Heart right ventricle (tissue), 16 donors: ENCODE results near the gene MEX3A. TPM values are rescaled to one million over a fixed set of nuclear protein-coding genes. Genes with fewer than 3 reads are reported as not detected.

Experiments used
- ATAC-seq, 8 donors: fragments of 200-7000 bp; cut with Tn5 transposase; one replicate each; pipeline ENCODE4 v1.9.1; 2020; ENCODE audit warnings: mild to moderate bottlenecking in 8 of 8, moderate library complexity in 8 of 8, moderate number of reproducible peaks in 1 of 8
- DNase-seq, 2 donors: peaks; one replicate each; pipeline ENCODE4 v3.0.0-alpha.2; 2020
- H3K27ac ChIP-seq, 10 donors: fragments of 200-600 bp; sonication (generic) in 2 of 10; one replicate each; pipeline versions ENCODE4 v1.5.0 to v1.8.0; 2020 to 2022; ENCODE audit warnings: mild to moderate bottlenecking in 3 of 10
- H3K27me3 ChIP-seq, 7 donors: fragments of 200-600 bp; one replicate each; pipeline ENCODE4 v1.8.0; 2021 to 2022; ENCODE audit warnings: mild to moderate bottlenecking in 2 of 7
- H3K36me3 ChIP-seq, 9 donors: fragments of 200-600 bp; sonication (generic) in 1 of 9; one replicate each; pipeline versions ENCODE4 v1.5.0 to v1.8.0; 2020 to 2022; ENCODE audit warnings: mild to moderate bottlenecking in 2 of 9
- H3K4me1 ChIP-seq, 9 donors: fragments of 200-600 bp; sonication (generic) in 1 of 9; one replicate each; pipeline versions ENCODE4 v1.5.0 to v1.8.0; 2020 to 2022; ENCODE audit warnings: mild to moderate bottlenecking in 4 of 9
- H3K4me3 ChIP-seq, 10 donors: fragments of 200-600 bp; sonication (generic) in 2 of 10; one replicate each; pipeline versions ENCODE4 v1.5.0 to v1.8.0; 2020 to 2022; ENCODE audit warnings: mild to moderate bottlenecking in 7 of 10, moderate library complexity in 2 of 10
- H3K9me3 ChIP-seq, 11 donors: fragments of 200-600 bp in 10 of 11; sonication (generic) in 2 of 11; one replicate each; pipeline versions ENCODE4 v1.5.0 to v1.8.0; 2013 to 2022; ENCODE audit warnings: mild to moderate bottlenecking in 2 of 11, control low read depth in 1 of 11, moderate library complexity in 1 of 11
- WGBS, 2 donors: extraction: QIAGEN DNeasy Blood & Tissue Kit; methylation state at CpG; one replicate each; pipeline ENCODE4 v1.1.7; 2013; ENCODE audit warnings: inconsistent platforms in 1 of 2; 5-methylcytosine and 5-hydroxymethylcytosine counted together
- intact Hi-C, 10 donors: fragments of 100-400 bp; cut with DNase I; formaldehyde crosslinking; loops; one replicate each; pipeline versions ENCODE4 v1.11.1 to v1.14.2; 2022
- polyA plus RNA-seq, 2 donors: library from polyadenylated mRNA; stranded (reverse); fragments of 200-250 nt; gene quantifications; one replicate each; pipeline ENCODE4 v1.2.3, GENCODE V29; 2013
- total RNA-seq, 10 donors: library from RNA; stranded (reverse); fragmentation: NEBNext Ultra II Directional in 3 of 10; extraction: Animal tissue kit (Norgen Biotek cat#: 25700) in 3 of 10; gene quantifications; one replicate each; pipeline versions ENCODE4 v1.2.1 to v1.2.4, GENCODE V29; 2021 to 2023
- TF ChIP-seq, protein P1 (sequence below), 9 donors: fragments of 200-600 bp; sonication (generic) in 2 of 9; IDR thresholded peaks; one replicate each; pipeline versions ENCODE4 v1.5.0 to v1.8.0; 2021 to 2022; ENCODE audit warnings: antibody characterized with exemption in 9 of 9, mild to moderate bottlenecking in 5 of 9, moderate library complexity in 1 of 9
- donor health status: Arrhythmogenic right ventricular cardiomyopathy.
- donor health status: ischemic (EF 13 %, LVEDD 7.1; RV severe dilation, severe dysfunction).
- donor health status: healthy with polysubstance abuse.
- donor health status: DM: no; HTN: yes; CAD: no.
- donor health status: DM: no; HTN: no; CAD: no.
- donor health status: ischemic (EF 25% LVEDD 6.9; RV normal size, moderate dysfunction).
- donor health status: ischemic (EF 25% LVEDD 5.7; RV mildly dilated, moderate dysfunction).
- donor health status: healthy.
- donor health status: DM: yes; HTN: yes; CAD: no.
- donor health status: Ischemic cardiomyopathy.
- donor health status: ischemic (EF 35%, LVEDD 5.7; RV mildly dilated, moderate dysfunction).
- donor health status: nonischemic (EF 11% LVEDD 7.7; RV severe dilation, severe dysfunction).
- donor health status: DM: yes; HTN: yes; CAD: no.
- donor health status: PGD.
- donor health status: ischemic (EF 29% LVEDD 5.4; RV normal size, mild dysfunction).
- donor health status: nonischemic (EF 23%, LVEDD 6.1; RV moderate dilation, normal function).

Gene MEX3A
- total and polyA plus RNA-seq, 12 donors, result 0.09 to 0.31 (median 0.19) TPM

DNA sequence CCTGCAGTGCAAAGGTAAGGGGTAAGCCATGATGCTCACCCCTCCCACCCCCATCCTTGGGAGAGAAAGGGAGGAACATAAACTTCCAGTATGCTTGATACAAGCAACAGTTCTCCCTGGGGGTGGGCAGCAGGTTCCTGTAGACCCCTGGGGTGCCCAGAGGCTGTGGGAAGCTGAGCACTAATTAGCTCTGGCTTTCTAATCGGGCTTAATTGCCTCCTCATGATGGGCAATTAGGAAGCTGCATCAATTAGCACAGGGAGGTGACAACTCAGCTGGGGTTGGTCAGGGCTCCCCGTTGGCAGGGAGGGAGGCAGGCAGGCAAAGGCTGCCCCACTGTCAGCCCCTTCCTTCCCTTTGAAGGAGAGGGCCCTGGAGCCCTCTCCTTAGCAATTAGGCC is 16.5 kb upstream of the MEX3A start:
- no peaks in the 10 kb centered on the region for H3K36me3 ChIP-seq
- intact Hi-C loops, result loop anchor here in 1 of 10 donors (5.0 kb wide), 1 partner anchor 34 kb away; no protein-coding TSS in a partner anchor
- peaks cover 35 to 63% (median 54%) of the 10 kb centered on the region in 9 donors for H3K4me1 ChIP-seq
- H3K4me3 ChIP-seq, result no peak overlapping the region
- TF ChIP-seq, protein P1, sequence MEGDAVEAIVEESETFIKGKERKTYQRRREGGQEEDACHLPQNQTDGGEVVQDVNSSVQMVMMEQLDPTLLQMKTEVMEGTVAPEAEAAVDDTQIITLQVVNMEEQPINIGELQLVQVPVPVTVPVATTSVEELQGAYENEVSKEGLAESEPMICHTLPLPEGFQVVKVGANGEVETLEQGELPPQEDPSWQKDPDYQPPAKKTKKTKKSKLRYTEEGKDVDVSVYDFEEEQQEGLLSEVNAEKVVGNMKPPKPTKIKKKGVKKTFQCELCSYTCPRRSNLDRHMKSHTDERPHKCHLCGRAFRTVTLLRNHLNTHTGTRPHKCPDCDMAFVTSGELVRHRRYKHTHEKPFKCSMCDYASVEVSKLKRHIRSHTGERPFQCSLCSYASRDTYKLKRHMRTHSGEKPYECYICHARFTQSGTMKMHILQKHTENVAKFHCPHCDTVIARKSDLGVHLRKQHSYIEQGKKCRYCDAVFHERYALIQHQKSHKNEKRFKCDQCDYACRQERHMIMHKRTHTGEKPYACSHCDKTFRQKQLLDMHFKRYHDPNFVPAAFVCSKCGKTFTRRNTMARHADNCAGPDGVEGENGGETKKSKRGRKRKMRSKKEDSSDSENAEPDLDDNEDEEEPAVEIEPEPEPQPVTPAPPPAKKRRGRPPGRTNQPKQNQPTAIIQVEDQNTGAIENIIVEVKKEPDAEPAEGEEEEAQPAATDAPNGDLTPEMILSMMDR (IDR thresholded peaks at IDR 0.05), result no peak
- ATAC-seq, result no peak
- no peaks in the 10 kb centered on the region for H3K9me3 ChIP-seq
- DNase-seq, result no peak
- no peak overlapping the region for H3K27ac ChIP-seq
- no peaks in the 10 kb centered on the region for H3K27me3 ChIP-seq
- WGBS, 2 donors, result 80 to 95% methylated on average over 2 of the region's 2 CpGs

DNA sequence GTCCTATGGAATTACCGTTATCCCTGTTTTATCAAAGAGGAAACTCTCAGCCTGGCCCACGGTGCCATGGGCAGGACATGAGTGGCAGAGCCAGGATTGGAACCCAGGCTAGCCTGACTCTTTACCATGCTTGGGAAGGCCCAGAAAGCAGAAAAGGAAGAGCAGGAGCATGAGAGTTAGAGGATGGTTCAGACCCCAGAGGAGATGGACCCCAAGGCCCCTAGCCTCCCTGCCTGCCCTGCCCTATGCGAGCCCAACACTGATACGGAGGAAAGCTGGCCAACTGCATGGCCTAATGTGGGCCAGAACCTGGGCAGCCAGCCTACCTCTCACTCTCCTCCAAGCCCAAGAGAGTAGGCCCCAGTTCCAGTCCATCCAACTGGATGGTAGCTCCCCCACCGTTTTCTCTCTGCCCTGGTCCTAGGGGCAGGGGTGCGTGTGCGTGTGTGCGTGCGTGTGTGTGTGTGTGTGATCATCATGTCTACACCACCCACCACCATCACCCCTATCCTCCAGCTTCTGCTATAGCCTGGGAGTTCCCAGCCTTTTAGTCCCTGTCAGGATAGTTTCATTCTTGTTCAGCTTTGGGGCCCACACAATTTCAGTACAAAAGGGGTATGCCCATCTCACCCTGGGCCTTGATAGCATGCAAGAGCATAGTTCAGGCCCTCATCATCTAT is 15.4 kb upstream of the MEX3A start:
- intact Hi-C loops, result loop anchor here in 5 of 10 donors (2.0 to 5.0 kb wide), 3 partner anchors 31 to 35 kb away; no protein-coding TSS in a partner anchor
- H3K9me3 ChIP-seq, result no peaks in the 10 kb centered on the region
- WGBS, 2 donors, result 85 to 86% methylated on average over 9 of the region's 9 CpGs
- H3K27ac ChIP-seq, result peak overlapping the region; percentile 62 to 93 (median 85)
- TF ChIP-seq, protein P1 (IDR thresholded peaks at IDR 0.05), result no peak
- H3K27me3 ChIP-seq, result no peaks in the 10 kb centered on the region
- ATAC-seq (peak in 4 of 8 donors; percentile 2 to 11 (median 8)), DNase-seq (no peak)
- H3K4me1 ChIP-seq, result peaks cover 23 to 52% (median 43%) of the 10 kb centered on the region in 9 donors
- no peaks in the 10 kb centered on the region for H3K36me3 ChIP-seq
- H3K4me3 ChIP-seq, result no peak overlapping the region

GRCh38 chr1:156096640-156097391 is 14.6 kb upstream of the MEX3A start:
- Histone ChIP-seq H3K4me3 (peak overlapping the region in 3 of 10 donors; percentile 13 to 19 (median 19)), H3K4me1 (peaks cover 18 to 44% (median 34%) of the 10 kb centered on the region in 9 donors), H3K27me3 (no peaks in the 10 kb centered on the region), H3K27ac (peak overlapping the region; percentile 62 to 93 (median 85)), H3K36me3 (no peaks in the 10 kb centered on the region), H3K9me3 (no peaks in the 10 kb centered on the region)
- peak; percentile 93 to 98 (median 96) for ATAC-seq
- peak; percentile 92 to 93 for DNase-seq
- WGBS, 2 donors, result 15 to 27% methylated on average over 14 of the region's 14 CpGs
- intact Hi-C loops, result loop anchor here (1.0 to 5.0 kb wide), 4 partner anchors 32 to 35 kb away; no protein-coding TSS in a partner anchor
- TF ChIP-seq, protein P1 (IDR thresholded peaks at IDR 0.05), result peak; percentile 89 to 99 (median 98)

DNA sequence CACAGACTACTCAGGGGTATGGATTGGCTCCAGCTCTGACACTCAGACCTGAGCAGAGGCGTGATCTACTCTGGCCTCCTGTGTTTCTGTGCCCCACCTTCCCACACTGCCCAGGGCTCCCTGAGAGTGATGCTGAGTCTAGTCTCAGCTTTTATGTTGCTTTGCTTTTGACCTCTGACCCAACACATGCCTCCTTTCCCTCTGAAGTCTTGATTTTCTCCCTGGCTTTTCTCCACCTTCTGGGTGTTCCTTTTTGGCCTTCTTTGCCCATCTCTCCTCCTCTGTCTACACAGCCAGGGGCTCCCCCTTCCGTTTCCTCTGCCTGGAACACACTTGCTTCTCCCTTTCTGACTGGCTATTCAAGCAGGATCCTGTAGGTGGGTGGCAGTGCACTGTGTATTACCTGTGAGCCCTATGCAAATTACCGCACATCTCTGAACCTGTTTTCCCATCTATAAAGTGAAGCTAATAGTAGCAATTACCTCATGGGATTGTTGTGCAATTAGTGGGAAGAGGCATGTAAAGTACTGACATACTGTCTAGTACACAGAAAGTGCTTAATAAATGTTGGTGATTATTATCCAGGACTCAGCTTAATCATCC is 13.7 kb upstream of the MEX3A start:
- Histone ChIP-seq H3K9me3 (no peaks in the 10 kb centered on the region), H3K4me3 (no peak overlapping the region), H3K4me1 (peaks cover 18 to 36% (median 27%) of the 10 kb centered on the region in 9 donors), H3K27me3 (no peaks in the 10 kb centered on the region), H3K36me3 (no peaks in the 10 kb centered on the region), H3K27ac (peak overlapping the region in 8 of 10 donors; percentile 80 to 93 (median 87))
- DNase-seq (no peak), ATAC-seq (no peak)
- 75 to 80% methylated on average over 3 of the region's 3 CpGs for WGBS, 2 donors
- TF ChIP-seq, protein P1 (IDR thresholded peaks at IDR 0.05), result no peak
- intact Hi-C loops, result loop anchor here (1.0 to 5.0 kb wide), 4 partner anchors 33 to 36 kb away; no protein-coding TSS in a partner anchor
